OCI-LY7 (cell line): ENCODE measurements around the gene MTG2. TPM values are rescaled to one million over a fixed set of nuclear protein-coding genes. Genes with fewer than 3 reads are reported as not detected.

Experiments used
- BruUV-seq: library from RNA; stranded (reverse); fragments of 400-500 nt; replicated peaks from 2 replicates; lab custom pipeline; 2021; lab: Mats Ljungman, UMichigan
- CTCF ChIA-PET: fragments of 300-600 bp; sonication (Branson Sonifier 250); formaldehyde crosslinking; loops from one replicate; lab custom pipeline; 2022; ENCODE audit warnings: antibody characterized with exemption; ENCODE audit not compliant: unreplicated experiment; lab: Charles Lee
- POLR2A ChIA-PET: fragments of 300-600 bp; sonication (Branson Sonifier 250); formaldehyde crosslinking; loops from one replicate; lab custom pipeline; 2022; ENCODE audit warnings: antibody characterized with exemption; lab: Charles Lee
- DNase-seq: peaks from one replicate; pipeline ENCODE4 v3.0.0-alpha.2; 2015; ENCODE audit warnings: low spot score
- H2AFZ ChIP-seq: fragments of 200-600 bp; sonication (generic), shearing (Covaris generic); 2 replicates; pipeline ENCODE4 v1.6.1; 2014; ENCODE audit warnings: mild to moderate bottlenecking, antibody characterized with exemption, low read length, moderate library complexity
- H3K27ac ChIP-seq: fragments of 200-600 bp; sonication (generic); 2 replicates; pipeline ENCODE4 v1.5.1; 2014; ENCODE audit warnings: mixed run types, low read depth, mild to moderate bottlenecking, moderate library complexity, low read length, inconsistent platforms; ENCODE audit not compliant: poor library complexity, severe bottlenecking
- H3K36me3 ChIP-seq: fragments of 200-600 bp; sonication (generic); 2 replicates; pipeline ENCODE4 v1.6.1; 2014; ENCODE audit warnings: mild to moderate bottlenecking, antibody characterized with exemption, low read length, moderate library complexity, mixed read lengths; ENCODE audit not compliant: insufficient read depth
- H3K4me1 ChIP-seq: fragments of 200-600 bp; sonication (generic); 2 replicates; pipeline ENCODE4 v1.5.1; 2014; ENCODE audit warnings: mild to moderate bottlenecking, low read length; ENCODE audit not compliant: insufficient read depth, poor library complexity, severe bottlenecking
- H3K4me2 ChIP-seq: fragments of 200-600 bp; sonication (generic); 2 replicates; pipeline ENCODE4 v1.6.1; 2014; ENCODE audit warnings: mild to moderate bottlenecking, low read length
- H3K4me3 ChIP-seq: fragments of 200-600 bp; sonication (generic); 2 replicates; pipeline ENCODE4 v1.5.1; 2014; ENCODE audit warnings: mild to moderate bottlenecking, low read depth, low read length; ENCODE audit not compliant: poor library complexity, severe bottlenecking
- H3K79me2 ChIP-seq: fragments of 200-600 bp; sonication (generic); 2 replicates; pipeline ENCODE4 v1.6.1; 2016; ENCODE audit warnings: low read depth, mild to moderate bottlenecking, low read length, moderate library complexity, mixed read lengths; ENCODE audit not compliant: insufficient read depth
- H3K9me2 ChIP-seq: fragments of 200-600 bp; sonication (generic); 2 replicates; pipeline ENCODE4 v1.6.1; 2016; ENCODE audit warnings: mild to moderate bottlenecking, low read length, mixed read lengths; ENCODE audit not compliant: insufficient read depth
- H3K9me3 ChIP-seq: fragments of 200-600 bp; sonication (generic); 2 replicates; pipeline ENCODE4 v1.6.1; 2014; ENCODE audit warnings: mild to moderate bottlenecking, mixed run types, low read length, mixed read lengths
- H4K20me1 ChIP-seq: fragments of 200-600 bp; sonication (generic); 2 replicates; pipeline ENCODE4 v1.6.1; 2014; ENCODE audit warnings: mild to moderate bottlenecking, antibody characterized with exemption, low read length, moderate library complexity, mixed read lengths; ENCODE audit not compliant: insufficient read depth
- EZH2phosphoT487 ChIP-seq: fragments of 200-600 bp; sonication (generic); IDR thresholded peaks from 2 replicates; pipeline ENCODE4 v1.6.1; 2018; ENCODE audit warnings: low read depth, borderline replicate concordance, mild to moderate bottlenecking, mixed run types, antibody characterized with exemption, low read length, moderate library complexity, mixed read lengths
- intact Hi-C: fragments of 100-400 bp; cut with micrococcal nuclease; formaldehyde crosslinking; loops from one replicate; pipeline ENCODE4 v1.10.0; 2022; ENCODE audit not compliant: unreplicated experiment
- total RNA-seq, 2 experiments: library from RNA; depleted of rRNA in 1 of 2; stranded (reverse); fragments of >200 nt in 1 of 2; shearing (Covaris generic) in 1 of 2; gene quantifications; 2 replicates each; pipeline ENCODE4 v1.2.3, GENCODE V29; 2014 to 2022
- TF ChIP-seq, protein P1 (sequence below): fragments of 200-600 bp; sonication (generic); conservative IDR thresholded peaks from 2 replicates; pipeline ENCODE4 v1.5.1; 2014; ENCODE audit warnings: mild to moderate bottlenecking, antibody characterized with exemption, low read length, moderate library complexity, mixed read lengths

MTG2 gene
- total RNA-seq, 2 experiments from 2014 or later = 24.1 to 37.5 TPM

DNA sequence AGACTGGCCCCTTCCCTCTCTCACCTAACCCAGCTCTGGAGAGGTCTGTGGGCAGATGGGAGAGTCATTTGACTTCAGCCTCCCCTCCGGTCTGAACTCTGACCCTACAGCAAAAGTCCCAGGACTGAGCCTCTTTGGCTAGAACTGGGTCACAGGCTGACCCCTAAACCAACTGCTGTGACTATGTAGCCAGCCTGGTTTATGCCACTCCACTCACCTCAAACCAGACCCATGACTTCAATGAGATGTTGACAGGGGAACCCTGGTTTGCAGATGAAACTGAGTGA is 54.6 kb downstream of the MTG2 start:
- Histone ChIP-seq H3K36me3 (no peaks in the 10 kb centered on the region), H3K4me2 (peak overlapping the region; percentile 62), H3K79me2 (0 out of 2 replicates have a peak, but pooled peaks cover 4% of the 10 kb centered on the region), H3K9me2 (no peaks in the 10 kb centered on the region), H3K4me3 (peak overlapping the region; percentile 43), H4K20me1 (no peaks in the 10 kb centered on the region), H3K9me3 (no peaks in the 10 kb centered on the region), H3K4me1 (peaks cover 15% of the 10 kb centered on the region), H3K27ac (no peak overlapping the region), H2AFZ (peak overlapping the region; percentile 43; the same call in 1 of the 2 replicates)
- POLR2A ChIA-PET = no interaction called here
- CTCF ChIA-PET = no interaction called here
- intact Hi-C loops = no loop called here
- TF ChIP-seq, protein P1, sequence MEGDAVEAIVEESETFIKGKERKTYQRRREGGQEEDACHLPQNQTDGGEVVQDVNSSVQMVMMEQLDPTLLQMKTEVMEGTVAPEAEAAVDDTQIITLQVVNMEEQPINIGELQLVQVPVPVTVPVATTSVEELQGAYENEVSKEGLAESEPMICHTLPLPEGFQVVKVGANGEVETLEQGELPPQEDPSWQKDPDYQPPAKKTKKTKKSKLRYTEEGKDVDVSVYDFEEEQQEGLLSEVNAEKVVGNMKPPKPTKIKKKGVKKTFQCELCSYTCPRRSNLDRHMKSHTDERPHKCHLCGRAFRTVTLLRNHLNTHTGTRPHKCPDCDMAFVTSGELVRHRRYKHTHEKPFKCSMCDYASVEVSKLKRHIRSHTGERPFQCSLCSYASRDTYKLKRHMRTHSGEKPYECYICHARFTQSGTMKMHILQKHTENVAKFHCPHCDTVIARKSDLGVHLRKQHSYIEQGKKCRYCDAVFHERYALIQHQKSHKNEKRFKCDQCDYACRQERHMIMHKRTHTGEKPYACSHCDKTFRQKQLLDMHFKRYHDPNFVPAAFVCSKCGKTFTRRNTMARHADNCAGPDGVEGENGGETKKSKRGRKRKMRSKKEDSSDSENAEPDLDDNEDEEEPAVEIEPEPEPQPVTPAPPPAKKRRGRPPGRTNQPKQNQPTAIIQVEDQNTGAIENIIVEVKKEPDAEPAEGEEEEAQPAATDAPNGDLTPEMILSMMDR = no peak
- TF ChIP-seq EZH2phosphoT487 = no peak
- no TSS peak for BruUV-seq
- DNase-seq = no peak

DNA sequence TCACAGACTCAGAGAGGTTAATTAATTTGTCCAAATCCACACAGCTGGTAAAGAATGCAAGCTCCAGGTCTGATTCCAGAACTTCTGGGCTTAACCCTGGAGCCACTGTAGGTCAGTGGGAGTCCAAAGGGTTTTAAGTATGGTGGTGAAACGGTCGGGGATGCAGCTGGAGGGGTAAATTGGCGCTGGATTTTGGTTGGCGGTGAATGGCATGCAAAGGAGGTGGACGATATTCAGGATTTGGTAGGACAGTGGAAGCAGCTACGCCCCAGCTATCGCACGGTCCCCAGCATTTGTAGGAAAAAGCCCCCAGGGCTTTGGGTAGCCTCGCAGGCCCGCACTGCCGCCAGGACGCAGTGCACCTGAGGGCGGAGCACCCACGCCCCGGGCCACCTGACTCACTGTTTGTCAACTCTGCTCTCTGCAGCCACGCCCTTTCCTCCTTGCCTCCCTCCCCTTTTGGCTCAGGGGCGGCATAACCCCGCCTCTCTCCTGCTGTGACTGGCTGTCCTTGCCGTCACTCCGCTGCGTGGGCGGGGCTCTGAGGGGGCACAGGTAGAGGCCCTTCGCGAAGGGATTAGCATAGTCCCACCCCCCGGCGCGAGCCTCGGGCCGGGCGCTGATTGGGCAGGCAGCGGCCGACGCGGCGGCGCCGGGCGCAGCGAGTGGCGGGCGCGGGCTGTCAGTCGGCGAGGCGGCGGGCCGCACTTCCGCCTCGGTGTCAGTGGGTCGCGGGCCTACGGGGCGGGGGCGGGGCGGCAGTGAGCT is 55.2 kb downstream of the MTG2 start, which contains the start of gene OSBPL2:
TSS of gene OSBPL2 (plus strand) at position 721 of the 768 bp plus-strand sequence. CDS start 17,664 bp downstream, outside the sequence.
- Histone ChIP-seq H3K36me3 (no peaks in the 10 kb centered on the region), H3K4me1 (peaks cover 15% of the 10 kb centered on the region), H2AFZ (peak within 1 kb of the TSS; percentile 43; the same call in 1 of the 2 replicates), H3K4me3 (peak within 1 kb of the TSS; percentile 80), H3K9me2 (no peaks in the 10 kb centered on the region), H3K4me2 (peak within 1 kb of the TSS; percentile 99), H3K79me2 (0 out of 2 replicates have a peak, but pooled peaks cover 4% of the 10 kb centered on the region), H3K9me3 (no peaks in the 10 kb centered on the region), H3K27ac (peak within 1 kb of the TSS; percentile 6), H4K20me1 (no peaks in the 10 kb centered on the region)
- ChIA-PET CTCF (no interaction called here), POLR2A (no interaction called here)
- no peak for TF ChIP-seq EZH2phosphoT487
- TF ChIP-seq, protein P1 = no peak
- intact Hi-C loops = loop anchor here (1.0 kb wide), 1 partner anchor 64 kb away; the partner anchor contains the start of gene ADRM1
- BruUV-seq = no TSS peak
- peak; percentile 98 for DNase-seq
